Stimulated activated naive B cell treated with anti-CD40 and anti-IgM and Interleukin-4, amounts not matched to agents 10 μg/mL and 1 μg/mL and 100 μg/mL, for 72 hours (primary cell): Measurements from ENCODE around the gene WDR81.
"Not testable (repeated sequence)": the region's sequence is repeated elsewhere in the genome, so short reads cannot be mapped to it uniquely, and the experiment has no call there.

Experiments used
- ATAC-seq, 2 donors: fragments of 150-1000 bp; cut with Tn5 transposase; replicated peaks; 2 replicates each; pipeline ENCODE4 v1.10.0; 2021; ENCODE audit warnings: moderate library complexity in 1 of 2
- DNase-seq: peaks from one replicate; pipeline ENCODE4 v3.0.0; 2021
- H3K27ac Mint-ChIP-seq: one replicate; pipeline ENCODE4 v1.8.0; 2022; ENCODE audit warnings: mild to moderate bottlenecking, mixed read lengths
- H3K27me3 Mint-ChIP-seq, 2 donors: one replicate each; pipeline ENCODE4 v1.8.0; 2022; ENCODE audit warnings: mixed read lengths in 2 of 2
- H3K36me3 Mint-ChIP-seq, 2 donors: one replicate each; pipeline ENCODE4 v1.8.0; 2022; ENCODE audit warnings: mixed read lengths in 2 of 2, mild to moderate bottlenecking in 1 of 2
- H3K4me1 Mint-ChIP-seq, 2 donors: one replicate each; pipeline ENCODE4 v1.8.0; 2022; ENCODE audit warnings: mixed read lengths in 2 of 2, mild to moderate bottlenecking in 1 of 2
- H3K4me3 Mint-ChIP-seq, 2 donors: one replicate each; pipeline ENCODE4 v1.8.0; 2022; ENCODE audit warnings: mild to moderate bottlenecking in 2 of 2, mixed read lengths in 2 of 2, moderate library complexity in 1 of 2
- H3K9me3 Mint-ChIP-seq, 2 donors: one replicate each; pipeline ENCODE4 v1.8.0; 2022; ENCODE audit warnings: mixed read lengths in 2 of 2, mild to moderate bottlenecking in 1 of 2

Gene WDR81

GRCh38 chr17:1716076-1716911 is 8.2 kb upstream of the WDR81 start:
- H3K27me3 Mint-ChIP-seq, result peaks cover 34 to 38% of the 10 kb centered on the region in 2 donors
- H3K27ac Mint-ChIP-seq, result peak overlapping the region; percentile 98
- peaks cover 31 to 37% of the 10 kb centered on the region in 2 donors for H3K36me3 Mint-ChIP-seq
- DNase-seq (peak; percentile 100), ATAC-seq (peak; percentile 88)
- peaks cover 20 to 49% of the 10 kb centered on the region in 2 donors for H3K4me1 Mint-ChIP-seq
- peak overlapping the region; percentile 97 to 99 for H3K4me3 Mint-ChIP-seq
- no peaks in the 10 kb centered on the region for H3K9me3 Mint-ChIP-seq

DNA sequence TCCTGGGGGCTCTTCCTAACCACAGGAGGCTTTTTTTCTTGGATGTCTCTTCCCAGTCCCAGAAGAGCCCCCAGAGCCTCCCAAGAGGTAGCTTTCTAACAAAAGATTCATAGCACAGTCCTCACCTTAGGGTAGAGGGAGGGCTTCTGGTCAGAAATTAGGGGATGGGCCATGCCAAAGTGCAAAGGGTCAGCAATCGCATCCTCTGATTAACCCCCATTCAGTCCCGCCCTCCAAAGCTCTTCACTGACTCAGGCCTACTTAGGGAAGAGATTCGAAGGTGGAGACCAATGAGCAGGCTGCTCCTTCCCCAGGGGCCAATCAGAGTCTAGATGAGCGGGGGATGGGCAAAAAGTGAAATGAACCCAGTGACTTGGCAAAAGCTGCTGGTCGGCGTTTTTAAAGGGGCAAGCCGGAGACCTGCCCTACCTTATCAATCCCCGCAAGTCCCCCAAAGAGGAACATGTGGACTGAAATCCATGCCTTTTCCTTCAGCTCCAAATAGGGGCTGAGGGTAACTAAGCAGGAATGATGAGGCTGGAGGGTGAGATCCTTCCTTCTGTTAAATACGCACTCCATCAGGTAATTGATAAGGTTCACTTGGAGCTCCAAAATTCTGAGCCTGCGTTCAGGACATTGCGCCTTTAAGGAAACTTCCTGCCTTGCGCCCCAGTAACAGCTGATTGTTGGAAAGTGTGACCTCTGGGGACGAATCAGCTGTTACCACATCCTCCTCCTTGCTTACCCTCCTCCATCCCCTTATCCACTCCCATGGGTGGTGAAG is 7.4 kb upstream of the WDR81 start:
- peak overlapping the region; percentile 97 to 99 for H3K4me3 Mint-ChIP-seq
- peaks cover 26 to 30% of the 10 kb centered on the region in 2 donors for H3K27me3 Mint-ChIP-seq
- ATAC-seq, result peak; percentile 75
- H3K36me3 Mint-ChIP-seq, result peaks cover 24 to 29% of the 10 kb centered on the region in 2 donors
- H3K4me1 Mint-ChIP-seq, result peaks cover 20 to 49% of the 10 kb centered on the region in 2 donors
- peak overlapping the region; percentile 98 for H3K27ac Mint-ChIP-seq
- DNase-seq, result peak; percentile 93
- no peaks in the 10 kb centered on the region for H3K9me3 Mint-ChIP-seq

GRCh38 chr17:1718362-1719165 is 5.9 kb upstream of the WDR81 start:
- Mint-ChIP-seq H3K4me1 (peaks cover 25 to 56% of the 10 kb centered on the region in 2 donors), H3K27me3 (peaks cover 13 to 16% of the 10 kb centered on the region in 2 donors), H3K4me3 (peak overlapping the region; percentile 97 to 99), H3K27ac (peak overlapping the region; percentile 98), H3K9me3 (no peaks in the 10 kb centered on the region), H3K36me3 (peaks cover 11 to 15% of the 10 kb centered on the region in 2 donors)
- ATAC-seq (no peak), DNase-seq (no peak)

GRCh38 chr17:1720856-1721386 is 3.6 kb upstream of the WDR81 start:
- H3K4me1 Mint-ChIP-seq, result peaks cover 21 to 46% of the 10 kb centered on the region in 2 donors
- H3K36me3 Mint-ChIP-seq, result peaks cover 6% of the 10 kb centered on the region in 2 donors
- ATAC-seq (no peak), DNase-seq (peak; percentile 41)
- H3K9me3 Mint-ChIP-seq, result no peaks in the 10 kb centered on the region
- H3K4me3 Mint-ChIP-seq, result no peak overlapping the region
- H3K27me3 Mint-ChIP-seq, result no peaks in the 10 kb centered on the region
- H3K27ac Mint-ChIP-seq, result no peak overlapping the region

- not testable (repeated sequence) for ATAC-seq, H3K4me3 Mint-ChIP-seq, DNase-seq, H3K27me3 Mint-ChIP-seq, H3K36me3 Mint-ChIP-seq, H3K9me3 Mint-ChIP-seq
- H3K27ac Mint-ChIP-seq, result peak overlapping the region; percentile 93
- H3K4me1 Mint-ChIP-seq, result peaks cover 21 to 40% of the 10 kb centered on the region in 2 donors
Measured at GRCh38 chr17:1722022-1722421, 2.5 kb upstream of the WDR81 start.

- H3K27me3 Mint-ChIP-seq, result no peaks in the 10 kb centered on the region
- ATAC-seq (peak; percentile 63 to 66), DNase-seq (no peak)
- peak overlapping the region; percentile 84 for H3K27ac Mint-ChIP-seq
- H3K9me3 Mint-ChIP-seq, result no peaks in the 10 kb centered on the region
- H3K4me1 Mint-ChIP-seq, result peaks cover 28 to 53% of the 10 kb centered on the region in 2 donors
- H3K4me3 Mint-ChIP-seq, result peak overlapping the region; percentile 81 to 85
- peaks cover 16 to 22% of the 10 kb centered on the region in 2 donors for H3K36me3 Mint-ChIP-seq
Measured at GRCh38 chr17:1724869-1725641, 551 bp downstream of the WDR81 start.

- peak overlapping the region; percentile 81 to 85 for H3K4me3 Mint-ChIP-seq
- ATAC-seq, result no peak
- DNase-seq, result no peak
- peaks cover 25 to 49% of the 10 kb centered on the region in 2 donors for H3K4me1 Mint-ChIP-seq
- no peaks in the 10 kb centered on the region for H3K27me3 Mint-ChIP-seq
- peak overlapping the region; percentile 84 for H3K27ac Mint-ChIP-seq
- peaks cover 17 to 23% of the 10 kb centered on the region in 2 donors for H3K36me3 Mint-ChIP-seq
- no peaks in the 10 kb centered on the region for H3K9me3 Mint-ChIP-seq
Measured at GRCh38 chr17:1725642-1726511, 1.4 kb downstream of the WDR81 start.

DNA sequence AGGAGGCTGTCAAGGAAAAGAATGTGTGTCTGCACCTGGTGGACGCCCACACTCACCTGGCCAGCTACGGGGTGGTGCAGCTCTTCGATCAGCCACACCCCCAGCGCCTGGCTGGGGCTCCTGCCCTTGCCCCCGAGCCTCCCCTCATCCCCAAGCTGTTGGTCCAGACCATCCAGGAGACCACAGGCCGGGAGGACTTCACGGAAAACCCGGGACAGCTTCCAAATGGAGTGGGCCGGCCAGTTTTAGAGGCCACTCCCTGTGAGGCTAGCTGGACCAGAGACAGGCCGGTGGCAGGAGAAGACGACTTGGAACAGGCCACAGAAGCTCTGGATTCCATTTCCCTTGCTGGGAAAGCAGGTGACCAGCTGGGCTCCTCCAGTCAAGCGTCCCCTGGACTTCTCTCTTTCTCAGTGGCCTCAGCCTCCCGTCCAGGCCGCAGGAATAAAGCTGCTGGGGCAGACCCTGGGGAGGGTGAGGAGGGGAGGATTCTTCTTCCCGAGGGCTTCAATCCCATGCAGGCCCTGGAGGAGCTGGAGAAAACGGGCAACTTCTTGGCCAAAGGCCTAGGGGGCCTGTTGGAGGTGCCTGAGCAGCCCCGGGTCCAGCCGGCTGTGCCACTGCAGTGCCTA is 2.2 kb downstream of the WDR81 start:
- Mint-ChIP-seq H3K27me3 (no peaks in the 10 kb centered on the region), H3K4me3 (peak overlapping the region in 1 of 2 donors; percentile 41), H3K36me3 (peaks cover 17 to 26% of the 10 kb centered on the region in 2 donors)

DNA sequence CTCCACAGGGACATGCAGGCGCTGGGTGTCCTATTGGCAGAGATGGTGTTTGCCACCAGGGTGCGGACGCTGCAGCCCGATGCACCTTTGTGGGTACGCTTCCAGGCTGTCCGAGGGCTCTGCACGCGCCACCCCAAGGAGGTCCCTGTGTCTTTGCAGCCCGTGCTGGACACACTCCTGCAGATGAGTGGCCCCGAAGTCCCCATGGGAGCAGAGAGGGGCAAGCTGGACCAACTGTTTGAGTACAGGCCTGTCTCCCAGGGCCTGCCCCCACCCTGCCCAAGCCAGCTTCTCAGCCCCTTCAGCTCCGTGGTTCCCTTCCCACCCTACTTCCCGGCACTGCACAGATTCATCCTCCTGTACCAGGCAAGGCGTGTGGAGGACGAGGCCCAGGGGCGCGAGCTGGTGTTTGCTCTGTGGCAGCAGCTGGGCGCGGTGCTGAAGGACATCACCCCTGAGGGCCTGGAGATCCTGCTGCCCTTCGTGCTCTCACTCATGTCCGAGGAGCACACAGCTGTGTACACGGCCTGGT is 2.8 kb downstream of the WDR81 start:
- no peak overlapping the region for H3K27ac Mint-ChIP-seq
- no peak overlapping the region for H3K4me3 Mint-ChIP-seq
- H3K4me1 Mint-ChIP-seq, result peaks cover 26 to 49% of the 10 kb centered on the region in 2 donors

More for the DNA sequence above, 2.2 kb downstream of the WDR81 start:
- no peak for DNase-seq
- no peak for ATAC-seq
- H3K9me3 Mint-ChIP-seq, result no peaks in the 10 kb centered on the region
- H3K4me1 Mint-ChIP-seq, result peaks cover 26 to 47% of the 10 kb centered on the region in 2 donors
- no peak overlapping the region for H3K27ac Mint-ChIP-seq

DNA sequence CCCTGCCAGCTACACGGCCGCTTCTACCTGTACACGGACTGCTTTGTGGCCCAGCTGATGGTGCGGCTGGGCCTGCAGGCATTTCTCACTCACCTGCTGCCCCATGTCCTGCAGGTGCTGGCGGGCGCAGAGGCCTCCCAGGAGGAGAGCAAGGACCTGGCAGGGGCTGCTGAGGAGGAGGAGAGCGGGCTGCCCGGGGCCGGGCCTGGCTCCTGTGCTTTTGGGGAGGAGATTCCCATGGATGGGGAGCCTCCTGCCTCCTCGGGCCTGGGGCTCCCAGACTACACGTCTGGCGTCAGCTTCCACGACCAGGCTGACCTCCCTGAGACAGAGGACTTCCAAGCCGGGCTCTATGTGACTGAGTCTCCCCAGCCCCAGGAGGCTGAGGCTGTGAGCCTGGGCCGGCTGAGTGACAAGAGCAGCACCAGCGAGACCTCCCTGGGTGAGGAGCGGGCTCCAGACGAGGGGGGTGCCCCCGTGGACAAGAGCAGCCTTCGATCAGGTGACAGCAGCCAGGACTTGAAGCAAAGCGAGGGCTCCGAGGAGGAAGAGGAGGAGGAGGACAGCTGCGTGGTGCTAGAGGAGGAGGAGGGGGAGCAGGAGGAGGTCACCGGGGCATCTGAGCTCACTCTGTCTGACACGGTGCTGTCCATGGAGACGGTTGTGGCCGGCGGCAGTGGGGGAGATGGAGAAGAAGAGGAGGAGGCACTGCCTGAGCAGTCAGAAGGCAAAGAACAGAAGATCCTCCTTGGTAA is 3.5 kb downstream of the WDR81 start:
- peak overlapping the region; percentile 65 for H3K27ac Mint-ChIP-seq
- ATAC-seq (no peak), DNase-seq (no peak)
- H3K9me3 Mint-ChIP-seq, result no peaks in the 10 kb centered on the region
- H3K4me3 Mint-ChIP-seq, result no peak overlapping the region
- H3K4me1 Mint-ChIP-seq, result peaks cover 28 to 49% of the 10 kb centered on the region in 2 donors
- peaks cover 17 to 30% of the 10 kb centered on the region in 2 donors for H3K36me3 Mint-ChIP-seq
- no peaks in the 10 kb centered on the region for H3K27me3 Mint-ChIP-seq

More for the DNA sequence above, 2.8 kb downstream of the WDR81 start:
- no peak for DNase-seq
- H3K9me3 Mint-ChIP-seq, result no peaks in the 10 kb centered on the region
- peaks cover 17 to 28% of the 10 kb centered on the region in 2 donors for H3K36me3 Mint-ChIP-seq
- ATAC-seq, result no peak
- no peaks in the 10 kb centered on the region for H3K27me3 Mint-ChIP-seq

GRCh38 chr17:1729966-1730325 is 5.4 kb downstream of the WDR81 start:
- H3K9me3 Mint-ChIP-seq, result no peaks in the 10 kb centered on the region
- ATAC-seq (no peak), DNase-seq (no peak)
- H3K27me3 Mint-ChIP-seq, result no peaks in the 10 kb centered on the region
- H3K27ac Mint-ChIP-seq, result peak overlapping the region; percentile 84
- no peak overlapping the region for H3K4me3 Mint-ChIP-seq
- H3K4me1 Mint-ChIP-seq, result peaks cover 35 to 64% of the 10 kb centered on the region in 2 donors
- peaks cover 26 to 45% of the 10 kb centered on the region in 2 donors for H3K36me3 Mint-ChIP-seq
